Effector memory CD8-positive, alpha-beta T cell (primary cell): ENCODE results near the gene VGLL3.

Source experiments
- ATAC-seq: fragments of 150-1000 bp; cut with Tn5 transposase; replicated peaks from 2 replicates; pipeline ENCODE4 v1.10.0; 2021; ENCODE audit warnings: mild to moderate bottlenecking, moderate library complexity
- DNase-seq, 3 experiments: peaks; one replicate each; pipeline ENCODE4 v3.0.0; 2021
- H3K27ac Mint-ChIP-seq, 2 donors: one replicate each; pipeline ENCODE4 v1.8.0; 2022; ENCODE audit warnings: mild to moderate bottlenecking in 2 of 2, mixed read lengths in 2 of 2, moderate library complexity in 2 of 2
- H3K27me3 Mint-ChIP-seq, 2 donors: one replicate each; pipeline ENCODE4 v1.8.0; 2022; ENCODE audit warnings: mixed read lengths in 2 of 2
- H3K36me3 Mint-ChIP-seq: one replicate; pipeline ENCODE4 v1.8.0; 2022; ENCODE audit warnings: mild to moderate bottlenecking, moderate library complexity, mixed read lengths; ENCODE audit not compliant: insufficient read depth
- H3K4me1 Mint-ChIP-seq, 2 donors: one replicate each; pipeline ENCODE4 v1.8.0; 2022; ENCODE audit warnings: low read depth in 2 of 2, mixed read lengths in 2 of 2
- H3K4me3 Mint-ChIP-seq, 2 donors: one replicate each; pipeline ENCODE4 v1.8.0; 2022; ENCODE audit warnings: mild to moderate bottlenecking in 2 of 2, mixed read lengths in 2 of 2, moderate library complexity in 2 of 2
- H3K9me3 Mint-ChIP-seq, 2 donors: one replicate each; pipeline ENCODE4 v1.8.0; 2022; ENCODE audit warnings: mixed read lengths in 2 of 2

Gene VGLL3

GRCh38 chr3:86923071-86923491, 67.9 kb downstream of the VGLL3 start:
- Mint-ChIP-seq H3K4me3 (no peak overlapping the region), H3K9me3 (peaks cover 8 to 18% of the 10 kb centered on the region in 2 donors), H3K27me3 (no peaks in the 10 kb centered on the region), H3K4me1 (no peaks in the 10 kb centered on the region), H3K27ac (no peak overlapping the region), H3K36me3 (no peaks in the 10 kb centered on the region)
- ATAC-seq (no peak), DNase-seq (no peak)

- no peak for ATAC-seq
- H3K9me3 Mint-ChIP-seq: peaks cover 8 to 18% of the 10 kb centered on the region in 2 donors
- H3K36me3 Mint-ChIP-seq: no peaks in the 10 kb centered on the region
- H3K27ac Mint-ChIP-seq: no peak overlapping the region
- H3K4me3 Mint-ChIP-seq: no peak overlapping the region
- no peak for DNase-seq
- no peaks in the 10 kb centered on the region for H3K27me3 Mint-ChIP-seq
- H3K4me1 Mint-ChIP-seq: no peaks in the 10 kb centered on the region
Measured at GRCh38 chr3:86921971-86922680, 68.8 kb downstream of the VGLL3 start.

DNA sequence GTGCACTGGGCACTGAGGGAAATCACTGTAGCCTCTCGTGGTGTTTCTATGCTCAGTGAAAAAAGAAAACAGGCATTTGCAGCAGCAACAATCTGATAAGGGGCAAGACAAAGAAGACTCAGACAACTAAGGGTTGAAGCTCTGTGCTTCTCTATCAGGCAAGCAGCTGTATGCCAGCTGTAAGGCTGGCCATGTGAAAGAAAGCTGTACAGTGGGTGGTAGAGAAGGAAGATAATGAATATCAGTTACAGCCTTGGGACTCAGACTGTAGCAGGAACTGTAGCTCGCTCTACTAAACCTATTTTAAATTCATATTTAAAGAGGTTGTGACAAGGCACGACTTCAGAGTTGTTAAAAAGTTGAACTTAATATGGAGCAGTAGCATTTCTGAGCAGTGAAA, 76.3 kb downstream of the VGLL3 start:
- H3K9me3 Mint-ChIP-seq: peaks cover 10 to 13% of the 10 kb centered on the region in 2 donors
- no peaks in the 10 kb centered on the region for H3K36me3 Mint-ChIP-seq
- H3K4me1 Mint-ChIP-seq: no peaks in the 10 kb centered on the region
- H3K27ac Mint-ChIP-seq: no peak overlapping the region
- no peak for DNase-seq
- H3K27me3 Mint-ChIP-seq: no peaks in the 10 kb centered on the region
- no peak overlapping the region for H3K4me3 Mint-ChIP-seq
- ATAC-seq: no peak

DNA sequence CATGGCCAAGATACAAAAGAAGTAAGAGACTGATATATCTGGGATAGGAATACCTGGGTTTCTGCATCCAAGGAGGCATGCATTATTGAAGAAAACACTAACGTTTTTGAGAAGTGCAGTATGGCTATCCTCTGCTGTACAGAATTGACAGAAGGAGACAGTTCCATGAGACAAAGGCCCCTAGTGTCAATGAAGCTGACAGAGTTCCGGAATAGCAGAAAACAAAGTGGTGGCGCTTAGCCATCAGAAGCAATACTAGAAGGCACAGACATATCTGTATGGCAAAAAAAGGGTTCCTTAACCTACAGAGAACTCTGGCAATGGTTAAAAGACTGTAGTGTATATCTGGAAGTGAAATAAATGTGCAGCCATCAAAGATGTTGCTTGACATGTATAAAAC, 77.8 kb downstream of the VGLL3 start:
- H3K4me1 Mint-ChIP-seq: no peaks in the 10 kb centered on the region
- DNase-seq (no peak), ATAC-seq (no peak)
- no peaks in the 10 kb centered on the region for H3K36me3 Mint-ChIP-seq
- H3K9me3 Mint-ChIP-seq: peaks cover 7% of the 10 kb centered on the region in 2 donors
- H3K27ac Mint-ChIP-seq: no peak overlapping the region
- H3K4me3 Mint-ChIP-seq: no peak overlapping the region
- H3K27me3 Mint-ChIP-seq: no peaks in the 10 kb centered on the region

DNA sequence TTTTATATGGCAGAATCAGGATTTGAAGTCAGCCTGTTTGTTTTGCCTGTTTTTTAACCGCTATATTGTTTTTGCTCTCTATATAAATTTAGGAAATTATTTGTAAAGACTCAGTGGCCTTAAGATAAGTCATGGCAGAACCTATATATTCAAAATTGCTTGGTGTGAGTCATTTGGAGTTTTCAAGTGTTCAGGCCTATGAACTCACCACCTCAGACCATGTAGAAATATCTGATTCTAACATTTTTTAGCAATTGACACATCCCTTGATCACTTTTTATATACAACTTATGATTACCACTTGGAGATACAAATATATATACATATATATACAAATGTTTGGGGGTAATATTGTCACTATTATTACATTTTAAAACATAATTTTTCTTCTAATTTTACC, 95.7 kb downstream of the VGLL3 start:
- ATAC-seq (no peak), DNase-seq (no peak)
- no peaks in the 10 kb centered on the region for H3K36me3 Mint-ChIP-seq
- H3K9me3 Mint-ChIP-seq: peaks cover 0 to 5% of the 10 kb centered on the region in 2 donors
- no peak overlapping the region for H3K27ac Mint-ChIP-seq
- no peaks in the 10 kb centered on the region for H3K27me3 Mint-ChIP-seq
- no peak overlapping the region for H3K4me3 Mint-ChIP-seq
- H3K4me1 Mint-ChIP-seq: no peaks in the 10 kb centered on the region

DNA sequence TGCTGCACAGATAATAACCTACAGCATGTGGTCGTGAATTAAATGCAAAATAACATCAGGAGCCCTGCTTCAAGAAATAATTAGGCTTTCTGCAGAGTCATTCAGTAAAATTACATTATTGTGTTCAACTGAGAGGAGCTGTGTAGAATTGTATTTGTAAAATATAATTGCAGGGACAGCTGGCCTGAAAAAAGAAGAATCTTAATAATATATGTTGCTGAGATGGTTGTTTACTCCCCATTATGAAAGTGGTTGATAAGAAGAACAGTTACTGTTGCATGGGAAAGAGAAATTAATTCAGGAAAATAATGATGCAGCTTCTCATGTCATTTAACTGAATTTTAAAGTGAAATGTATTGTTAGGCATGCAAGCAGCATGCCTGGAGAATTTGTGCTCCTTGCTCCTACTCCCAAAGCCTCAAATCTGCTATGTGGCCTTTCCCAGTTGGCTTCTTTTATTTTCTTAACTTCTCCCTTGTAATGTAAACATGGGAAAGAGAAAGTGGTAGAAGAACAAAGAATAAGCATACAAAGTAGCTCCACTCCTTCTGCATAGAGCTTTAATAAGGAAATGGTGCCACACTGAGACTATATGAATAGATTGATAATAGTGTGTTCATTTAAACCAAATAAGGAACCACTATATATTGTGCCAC, 100.1 kb downstream of the VGLL3 start:
- no peaks in the 10 kb centered on the region for H3K27me3 Mint-ChIP-seq
- no peaks in the 10 kb centered on the region for H3K36me3 Mint-ChIP-seq
- H3K4me3 Mint-ChIP-seq: no peak overlapping the region
- DNase-seq: no peak
- H3K27ac Mint-ChIP-seq: no peak overlapping the region
- ATAC-seq: no peak
- no peaks in the 10 kb centered on the region for H3K4me1 Mint-ChIP-seq
- peaks cover 0 to 9% of the 10 kb centered on the region in 2 donors for H3K9me3 Mint-ChIP-seq
